Posterior cingulate gyrus (tissue), 11 donors: ENCODE results near the gene TRAK2.
"Not testable (repeated sequence)": the region's sequence is repeated elsewhere in the genome, so short reads cannot be mapped to it uniquely, and the experiment has no call there.

Experiments
- DNase-seq, 10 donors: peaks; one replicate each; pipeline versions ENCODE4 v3.0.0 to v3.0.0-alpha.2; 2020 to 2021; ENCODE audit warnings: mixed read lengths in 3 of 10
- intact Hi-C: fragments of 100-400 bp; cut with DNase I; formaldehyde crosslinking; loops from one replicate; pipeline ENCODE4 v1.15.1; 2023

Gene TRAK2

DNA sequence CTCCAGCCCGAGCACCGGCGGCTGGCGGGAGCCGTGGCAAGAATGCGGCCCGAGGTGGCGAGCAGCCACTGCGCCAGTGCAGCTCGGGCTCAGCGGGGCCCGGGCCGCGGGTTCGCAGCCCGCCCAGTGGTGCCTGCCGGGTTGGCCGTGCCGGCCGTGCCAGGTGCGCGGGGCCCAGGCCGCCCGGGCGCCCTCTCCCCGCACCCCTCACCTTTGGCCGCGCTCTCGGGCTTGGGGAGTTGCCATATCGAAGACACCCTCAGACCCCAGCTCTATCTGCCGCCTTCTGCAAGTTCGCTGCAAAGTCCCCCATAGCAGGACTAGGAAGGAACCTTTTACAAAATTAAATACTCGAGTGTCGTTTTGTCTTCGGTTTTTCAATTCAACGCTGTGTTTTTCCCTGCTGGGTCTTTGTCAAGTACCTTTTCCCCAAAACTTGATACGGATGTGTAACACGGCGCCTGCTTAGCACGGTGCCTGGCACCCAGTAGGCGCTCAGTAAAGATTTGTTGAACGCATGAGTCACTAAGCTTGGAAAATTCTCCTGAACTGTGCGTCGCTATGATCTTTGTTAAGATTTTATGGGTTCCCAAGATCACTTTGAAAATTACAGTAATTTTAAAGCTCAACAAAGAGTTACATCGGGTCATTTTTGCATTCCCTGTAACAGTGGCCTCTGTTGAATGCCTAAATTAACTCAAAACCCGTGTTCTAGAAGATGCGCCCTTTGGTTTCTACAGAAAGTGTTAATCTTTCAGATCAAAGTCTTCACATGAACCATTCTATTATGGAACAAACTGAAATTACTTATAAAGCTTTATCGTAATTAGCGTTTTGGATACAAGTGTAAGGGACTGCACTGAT, 1.0 kb upstream of the TRAK2 start:
- intact Hi-C loops = loop anchor here (5.0 kb wide), 1 partner anchor 190 kb away; the partner anchor contains the start of gene TMEM237
- peak in 1 of 10 donors; percentile 56 for DNase-seq

DNA sequence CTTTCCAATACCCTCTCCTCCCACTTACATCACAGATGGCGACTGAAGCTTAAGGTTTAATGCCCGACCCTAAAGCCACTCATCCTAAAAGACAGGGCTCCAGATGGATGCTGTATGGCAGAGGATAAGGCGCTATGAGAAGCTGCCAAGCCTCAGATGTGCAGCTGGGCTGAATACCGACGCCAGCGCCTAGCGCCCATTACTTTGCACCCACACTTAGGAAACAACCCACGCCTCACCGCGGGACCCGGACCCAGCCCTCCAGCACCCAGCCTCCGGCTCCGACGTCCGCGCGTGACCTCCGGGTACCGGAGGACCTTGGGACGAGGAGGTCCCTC, 335 bp downstream of the TRAK2 start:
- intact Hi-C loops = loop anchor here (5.0 kb wide), 1 partner anchor 191 kb away; the partner anchor contains the start of gene TMEM237
- DNase-seq = no peak

DNA sequence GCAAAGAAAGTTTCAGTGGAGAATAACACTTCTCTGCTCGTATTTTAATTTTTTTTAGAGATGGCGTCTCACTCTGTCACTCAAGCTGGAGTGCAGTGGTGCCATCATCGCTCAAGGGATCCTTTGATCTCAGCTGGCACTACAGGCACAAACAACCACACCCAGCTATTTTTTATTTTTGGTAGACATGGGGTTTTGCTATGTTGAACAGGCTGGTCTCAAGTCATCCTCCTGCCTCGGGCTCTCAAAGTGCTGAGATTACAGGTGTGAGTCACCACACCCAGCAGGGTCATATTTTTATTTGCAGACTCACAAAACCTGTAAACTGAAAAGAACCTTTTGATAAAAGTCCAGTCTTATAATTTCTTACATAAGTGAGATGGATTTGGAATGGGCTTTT, 2.6 kb downstream of the TRAK2 start:
- DNase-seq = no peak
- intact Hi-C loops = no loop called here

DNA sequence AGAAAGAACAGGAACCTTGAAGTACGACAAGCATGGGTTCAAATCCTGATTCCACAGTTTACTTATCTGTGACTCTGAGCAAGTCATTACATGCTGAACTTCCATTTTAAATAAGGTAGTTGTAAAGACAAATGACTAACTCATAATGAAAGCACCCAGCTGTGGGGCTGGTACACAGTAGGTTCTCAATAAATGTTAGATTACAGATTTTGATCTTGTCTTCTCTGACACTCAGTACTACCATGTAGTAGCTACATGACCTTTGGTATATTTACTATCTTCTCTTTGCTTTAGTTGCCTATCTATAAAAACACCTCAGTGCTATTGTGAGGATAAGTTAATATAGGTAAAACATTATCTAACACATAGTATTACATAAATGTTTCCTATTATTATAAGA, 3.2 kb downstream of the TRAK2 start:
- intact Hi-C loops = no loop called here
- DNase-seq = no peak

DNA sequence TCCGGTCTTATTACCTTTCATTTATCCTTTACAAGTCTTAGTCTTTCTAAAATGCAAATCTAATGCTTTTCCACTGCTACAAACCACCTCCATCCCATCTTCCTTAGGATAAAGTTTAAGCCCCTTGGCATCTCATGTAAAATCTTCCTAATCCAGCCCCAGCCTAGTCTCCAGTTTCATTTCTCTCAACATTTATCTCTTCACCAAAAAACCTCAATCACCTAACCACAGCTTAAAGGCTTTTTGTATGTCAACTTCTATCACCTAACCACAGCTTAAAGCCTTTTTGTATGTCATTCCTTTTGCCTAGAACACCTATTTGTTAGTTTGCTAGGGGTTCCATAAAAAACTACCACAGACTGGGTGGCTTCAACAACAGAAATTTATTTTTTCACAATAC, 4.2 kb downstream of the TRAK2 start:
- no peak for DNase-seq
- intact Hi-C loops = no loop called here

DNA sequence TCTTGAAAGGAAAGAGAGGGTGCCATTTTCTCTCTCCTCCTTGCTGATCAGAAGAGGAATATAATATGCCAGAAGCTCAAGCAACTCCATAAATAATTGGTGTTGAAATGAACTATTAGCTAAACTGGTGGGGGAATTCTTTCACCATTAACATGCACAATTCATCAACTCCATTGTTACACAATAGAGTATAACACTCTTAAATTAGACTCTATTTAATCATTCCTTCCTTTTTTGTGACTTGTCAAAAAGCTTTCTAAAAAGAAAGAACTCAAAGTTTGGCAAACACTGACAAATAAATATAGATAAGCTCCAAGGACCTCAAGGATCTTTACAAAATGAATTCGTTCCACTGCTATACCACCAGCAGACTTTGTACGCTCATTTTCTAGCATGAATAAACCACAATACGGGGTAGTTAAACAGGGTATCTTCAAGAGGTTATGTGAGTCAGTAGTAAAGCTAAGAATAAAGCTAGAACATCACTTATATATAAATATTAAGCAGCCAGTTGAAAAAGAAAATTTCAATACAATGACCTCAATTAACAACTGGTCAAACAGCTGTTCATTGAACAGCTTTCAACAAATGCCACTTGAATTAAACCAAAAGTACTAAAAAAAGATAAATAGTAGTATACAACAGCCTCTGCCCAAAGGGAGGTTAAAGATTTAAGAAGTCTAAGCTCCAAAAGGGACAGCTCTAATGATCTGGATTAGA, 6.4 kb downstream of the TRAK2 start:
- no peak for DNase-seq
- intact Hi-C loops = no loop called here

DNA sequence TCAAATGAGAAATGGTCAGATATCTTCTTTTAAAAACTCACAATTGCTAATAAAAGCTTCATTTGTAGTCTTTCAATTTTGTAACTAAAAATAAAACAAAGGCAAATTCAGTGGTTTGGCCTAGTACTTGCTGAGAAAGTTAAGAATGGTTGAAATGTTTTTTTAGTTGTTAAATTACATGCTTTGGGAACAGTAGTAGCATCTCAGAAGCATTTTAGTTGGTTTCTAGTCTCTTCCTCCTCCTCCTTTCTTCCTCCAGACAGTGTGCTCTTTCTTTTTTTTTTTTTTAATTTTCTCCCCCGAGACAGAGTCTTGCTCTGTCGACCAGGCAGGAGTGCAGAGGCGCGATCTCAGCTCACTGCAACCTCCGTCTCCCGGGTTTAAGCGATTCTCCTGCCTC, 9.8 kb downstream of the TRAK2 start:
- intact Hi-C loops = no loop called here

DNA sequence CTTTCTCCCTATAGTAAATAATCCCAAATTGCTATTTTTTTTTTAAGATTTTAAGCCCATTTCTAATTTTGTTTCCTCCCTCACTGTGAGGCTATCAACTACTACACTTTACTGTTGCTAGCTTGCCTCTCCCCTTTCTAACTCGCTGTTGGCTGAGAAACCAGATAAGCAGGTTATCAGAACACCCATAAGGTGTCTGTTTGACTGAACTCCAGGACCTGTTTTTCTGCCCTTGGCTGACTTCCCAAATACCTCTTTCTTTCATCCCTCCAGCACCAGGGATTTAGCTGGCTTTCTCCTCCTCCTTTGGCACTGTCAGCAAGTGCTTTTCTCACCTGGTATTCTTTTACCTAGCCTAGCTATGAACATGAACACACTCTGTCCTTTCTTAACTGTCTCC, 11.1 kb downstream of the TRAK2 start:
- no peak for DNase-seq
- intact Hi-C loops = no loop called here

More for the DNA sequence above, 9.8 kb downstream of the TRAK2 start:
- DNase-seq = no peak

DNA sequence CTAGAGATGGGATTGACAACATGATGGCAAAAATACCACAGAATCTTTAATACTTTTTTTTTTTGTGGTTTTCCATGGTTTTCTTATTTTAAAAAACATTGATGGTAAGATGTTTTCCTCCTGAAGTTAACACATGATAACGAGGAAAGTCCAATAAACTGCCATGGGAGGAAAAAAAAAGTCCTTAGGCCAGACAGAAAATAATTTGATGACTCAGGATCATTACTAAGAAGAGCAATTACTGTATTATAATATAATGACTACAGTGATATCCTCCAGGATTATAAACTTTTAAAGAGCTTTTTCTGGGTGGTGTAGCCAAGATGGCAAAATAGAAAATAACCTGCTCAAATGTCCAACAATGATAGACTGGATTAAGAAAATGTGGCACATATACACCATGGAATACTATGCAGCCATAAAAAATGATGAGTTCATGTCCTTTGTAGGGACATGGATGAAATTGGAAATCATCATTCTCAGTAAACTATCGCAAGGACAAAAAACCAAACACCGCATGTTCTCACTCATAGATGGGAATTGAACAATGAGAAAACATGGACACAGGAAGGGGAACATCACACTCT, 11.8 kb downstream of the TRAK2 start:
- intact Hi-C loops, DNase-seq: not testable (repeated sequence)

DNA sequence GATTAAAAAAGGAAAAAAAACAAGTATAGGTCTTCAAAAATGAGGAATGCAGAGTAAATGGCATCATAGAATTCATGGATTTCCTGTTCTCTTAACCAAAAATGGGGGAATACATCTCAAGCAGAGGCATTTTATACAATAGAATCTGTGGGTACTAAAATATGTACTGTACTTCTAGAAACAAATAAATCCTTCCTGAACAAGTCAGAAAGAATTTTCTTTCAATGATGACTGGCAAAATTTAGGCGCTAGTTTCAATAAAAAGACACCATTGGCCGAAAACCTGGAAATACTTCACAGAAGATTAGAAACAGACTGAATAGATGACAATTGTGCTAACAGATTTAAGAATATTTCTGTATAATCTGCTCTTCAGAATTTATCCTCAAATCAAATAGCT, 15.1 kb downstream of the TRAK2 start:
- intact Hi-C loops = no loop called here
- no peak for DNase-seq

DNA sequence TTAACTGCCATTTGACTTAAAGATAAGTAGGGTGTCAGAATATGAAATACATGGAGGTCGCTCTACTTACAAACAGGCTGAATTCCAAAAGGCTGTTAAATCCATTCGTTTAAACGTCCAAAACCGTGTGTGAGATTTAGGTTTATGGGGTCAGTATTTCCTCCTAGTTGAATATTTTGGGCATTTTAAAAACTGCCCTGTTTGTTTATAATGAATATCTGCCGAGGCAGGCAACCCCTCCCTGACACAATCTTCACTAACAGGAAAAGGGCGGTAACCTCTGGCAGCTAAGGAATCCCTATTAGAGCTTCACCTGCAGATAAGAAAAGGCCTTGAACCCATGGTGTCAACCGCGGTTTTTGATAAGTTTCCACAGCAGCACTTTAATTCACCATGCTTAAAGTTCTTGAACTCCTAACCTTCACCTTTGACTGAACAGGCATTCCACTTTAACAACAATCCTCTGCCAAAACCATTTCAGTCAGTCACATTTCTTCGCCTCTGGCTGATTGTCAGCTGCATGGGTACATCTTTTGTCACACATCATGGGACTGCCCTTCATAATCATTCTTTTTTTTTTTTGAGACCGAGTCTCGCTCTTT, 17.8 kb downstream of the TRAK2 start:
- DNase-seq = no peak
- intact Hi-C loops = no loop called here

DNA sequence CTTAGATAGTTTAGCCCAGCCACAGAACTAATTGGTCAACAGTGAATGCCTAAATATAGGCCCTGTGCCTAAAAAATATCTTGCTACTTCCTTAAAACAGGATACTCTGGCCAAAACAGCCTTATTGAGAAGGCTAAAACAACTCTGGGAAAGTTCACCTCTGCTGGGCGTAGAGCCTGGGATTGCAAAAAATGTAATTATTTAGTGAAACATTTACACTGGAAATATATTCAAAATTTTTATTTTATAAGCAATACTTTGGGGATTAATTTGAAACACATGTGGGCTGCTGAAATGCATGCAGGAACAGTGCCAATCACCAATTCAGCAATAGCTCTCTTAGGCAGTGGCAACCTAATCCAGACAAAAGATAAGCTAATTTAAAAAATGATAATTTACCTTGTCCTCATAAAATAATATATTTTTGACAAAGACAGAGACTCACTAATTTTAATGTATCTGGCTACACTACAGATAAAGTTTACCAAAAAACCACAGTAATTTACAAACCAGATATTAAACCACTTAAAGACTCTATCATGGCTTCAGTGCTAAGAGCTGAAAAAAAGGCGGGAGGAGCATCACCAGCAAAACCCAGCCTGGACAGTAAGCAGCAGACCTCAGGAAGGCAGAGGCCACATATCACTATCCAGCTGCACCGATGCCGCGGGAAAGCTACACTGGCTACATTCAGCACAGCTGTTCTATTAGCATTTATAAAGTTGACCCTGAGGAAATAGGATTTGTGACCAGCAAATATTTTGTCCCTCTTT, 18.5 kb downstream of the TRAK2 start:
- intact Hi-C loops = no loop called here
- no peak for DNase-seq

DNA sequence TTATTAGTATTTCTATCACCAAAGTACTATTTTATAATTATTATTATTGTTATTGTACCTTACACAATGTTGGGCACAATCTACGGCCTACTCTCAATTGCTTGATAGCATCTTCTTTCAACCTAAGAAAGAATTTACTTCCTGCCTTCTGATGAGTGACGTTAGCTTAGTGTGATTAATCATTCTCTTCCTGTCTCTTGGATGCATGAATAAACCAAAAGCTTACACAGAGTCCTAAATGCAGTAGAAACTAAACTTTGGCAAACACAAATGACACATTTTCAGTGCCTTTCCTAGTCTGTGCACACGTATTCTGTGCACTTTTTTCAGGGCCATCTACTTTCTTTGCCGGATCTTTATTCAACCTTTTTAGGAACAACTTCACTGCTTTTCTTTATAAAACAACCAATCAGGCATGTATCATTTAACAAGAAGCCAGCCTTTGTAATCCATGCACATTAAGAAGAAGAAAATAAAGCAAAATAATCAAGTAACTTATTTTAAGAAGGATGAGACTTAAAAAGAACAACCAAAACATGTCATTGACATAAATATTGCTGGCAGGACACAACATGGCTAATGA, 19.1 kb downstream of the TRAK2 start:
- intact Hi-C loops = no loop called here

DNA sequence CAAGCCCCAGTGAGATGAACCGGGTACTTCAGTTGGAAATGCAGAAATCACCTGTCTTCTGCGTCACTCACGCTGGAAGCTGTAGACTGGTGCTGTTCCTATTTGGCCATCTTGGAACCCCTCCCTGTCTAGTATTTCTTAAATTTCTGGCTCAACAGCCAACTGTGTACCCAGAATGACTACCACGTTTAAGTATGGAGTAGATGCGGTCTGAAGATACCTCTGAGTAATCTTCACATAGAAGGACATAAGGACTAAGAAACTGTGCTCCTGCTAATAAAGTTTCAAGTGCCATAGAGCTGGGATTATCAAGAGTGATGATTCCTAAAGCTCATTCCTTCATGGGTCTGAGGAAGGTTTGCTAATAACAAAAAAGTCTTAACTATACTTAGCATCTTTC, 20.4 kb downstream of the TRAK2 start:
- intact Hi-C loops = no loop called here
- DNase-seq = no peak

More for the DNA sequence above, 19.1 kb downstream of the TRAK2 start:
- no peak for DNase-seq

DNA sequence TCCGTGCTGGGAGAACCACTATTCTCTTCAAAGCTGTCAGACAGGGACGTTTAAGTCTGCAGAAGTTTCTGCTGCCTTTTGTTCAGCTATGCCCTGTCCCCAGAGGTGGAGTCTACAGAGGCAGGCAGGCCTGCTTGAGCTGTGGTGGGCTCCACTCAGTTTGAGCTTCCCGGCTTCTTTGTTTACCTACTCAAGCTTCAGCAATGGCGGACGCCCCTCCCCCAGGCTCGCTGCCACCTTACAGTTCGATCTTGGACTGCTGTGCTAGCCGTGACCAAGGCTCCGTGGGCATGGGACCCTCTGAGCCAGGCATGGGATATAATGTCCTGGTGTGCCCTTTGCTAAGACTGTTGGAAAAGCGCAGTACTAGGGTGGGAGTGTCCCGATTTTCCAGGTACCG, 20.9 kb downstream of the TRAK2 start:
- DNase-seq, intact Hi-C loops: not testable (repeated sequence)

DNA sequence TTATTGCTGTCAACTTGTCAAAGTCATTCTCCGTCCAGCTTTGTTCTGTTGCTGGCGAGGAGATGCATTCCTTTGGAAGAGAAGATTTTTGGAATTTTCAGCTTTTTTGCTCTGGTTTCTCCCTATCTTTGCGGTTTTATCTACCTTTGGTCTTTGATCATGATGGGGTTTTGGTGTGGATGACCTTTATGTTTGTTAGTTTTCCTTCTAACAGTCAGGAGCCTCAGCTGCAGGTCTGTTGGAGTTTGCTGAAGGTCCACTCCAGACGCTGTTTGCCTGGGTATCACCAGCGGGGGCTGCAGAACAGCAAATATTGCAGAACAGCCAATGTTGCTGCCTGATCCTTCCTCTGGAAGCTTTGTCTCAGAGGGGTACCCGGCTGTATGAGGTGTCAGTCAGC, 21.4 kb downstream of the TRAK2 start:
- intact Hi-C loops, DNase-seq: not testable (repeated sequence)

DNA sequence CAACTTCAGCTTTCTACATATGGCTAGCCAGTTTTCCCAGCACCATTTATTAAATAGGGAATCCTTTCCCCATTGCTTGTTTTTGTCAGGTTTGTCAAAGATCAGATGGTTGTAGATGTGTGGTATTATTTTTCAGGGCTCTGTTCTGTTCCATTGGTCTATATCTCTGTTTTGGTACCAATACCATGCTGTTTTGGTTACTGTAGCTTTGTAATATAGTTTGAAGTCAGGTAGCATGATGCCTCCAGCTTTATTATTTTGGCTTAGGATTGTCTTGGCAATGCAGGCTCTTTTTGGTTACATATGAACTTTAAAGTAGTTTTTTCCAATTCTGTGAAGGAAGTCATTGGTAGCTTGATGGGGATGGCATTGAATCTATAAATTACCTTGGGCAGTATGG, 22.9 kb downstream of the TRAK2 start:
- intact Hi-C loops = not testable (repeated sequence)

DNA sequence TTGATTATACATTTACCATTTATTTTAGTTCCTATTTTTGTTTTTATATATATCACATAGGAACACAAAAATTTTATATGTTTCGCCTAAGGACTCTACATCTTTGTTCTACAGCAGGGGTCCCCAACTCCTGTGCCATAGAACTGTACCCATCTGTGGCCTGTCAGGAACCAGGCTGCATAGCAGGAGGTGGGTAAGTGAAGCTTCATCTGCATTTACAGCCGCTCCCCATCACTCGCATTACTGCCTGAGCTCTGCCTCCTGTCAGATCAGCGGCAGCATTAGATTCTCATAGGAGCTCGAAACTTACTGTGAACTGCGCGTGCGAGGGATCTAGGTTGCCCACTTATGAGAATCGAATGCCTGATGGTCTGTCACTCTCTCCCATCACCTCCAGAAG, 25.3 kb downstream of the TRAK2 start:
- intact Hi-C loops = no loop called here
- no peak for DNase-seq

More for the DNA sequence above, 22.9 kb downstream of the TRAK2 start:
- DNase-seq = not testable (repeated sequence)

DNA sequence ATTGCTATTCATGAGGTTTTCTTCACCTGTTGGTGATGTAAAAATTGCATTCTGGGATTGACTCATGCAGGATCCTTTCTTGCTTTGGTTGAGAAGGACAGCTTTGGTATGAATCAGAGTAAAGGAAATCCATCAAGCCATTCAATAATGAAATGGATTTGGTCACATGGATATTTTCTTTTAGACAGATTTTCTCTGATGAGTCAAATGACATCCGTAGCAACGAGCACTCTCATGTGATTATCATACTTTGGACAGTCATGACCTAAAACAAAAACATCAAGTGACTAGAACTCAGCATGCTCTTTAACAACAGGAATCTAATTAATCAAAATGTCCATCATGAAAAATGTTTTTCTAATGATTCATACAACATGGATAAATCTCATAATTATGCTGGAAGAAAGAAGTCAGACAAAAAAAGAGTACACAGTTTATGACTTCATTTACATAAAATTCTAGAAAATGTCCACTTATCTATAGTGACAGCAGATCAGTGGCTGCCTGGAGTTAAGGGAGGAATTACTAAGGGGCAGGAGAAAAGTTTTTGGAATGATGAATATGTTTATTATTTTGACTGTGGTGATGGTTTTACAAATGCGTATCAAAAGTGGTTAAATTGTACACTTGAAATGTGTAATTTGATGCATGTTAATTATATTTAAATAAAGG, 30.7 kb downstream of the TRAK2 start:
- no peak for DNase-seq
- intact Hi-C loops = no loop called here
